K562 (cell line): ENCODE measurements around the gene DOK1. TPM values are rescaled to one million over a fixed set of nuclear protein-coding genes. Genes with fewer than 3 reads are reported as not detected.

ENCODE experiments used
- CTBP1 ChIP-seq: fragments of 450-650 bp; IDR thresholded peaks from 2 replicates; pipeline ENCODE4 v1.6.1; 2016; ENCODE audit warnings: borderline replicate concordance
- ESRRA ChIP-seq: fragments of 450-650 bp; IDR thresholded peaks from 2 replicates; pipeline ENCODE4 v1.6.1; 2014; ENCODE audit warnings: low read depth, mild to moderate bottlenecking, moderate library complexity, borderline replicate concordance
- KDM4B ChIP-seq, 2 experiments: fragments of 450-650 bp in 1 of 2; sonication (generic) in 1 of 2; IDR thresholded peaks; 2 replicates each; pipeline ENCODE4 v1.6.1; 2016 to 2017; ENCODE audit warnings: borderline replicate concordance in 2 of 2, antibody characterized with exemption in 1 of 2, low read depth in 1 of 2, mild to moderate bottlenecking in 1 of 2
- KLF1 ChIP-seq: fragments of 450-650 bp; IDR thresholded peaks from 2 replicates; pipeline ENCODE4 v1.6.1; 2016; ENCODE audit warnings: missing genetic modification characterization, missing compliant biosample characterization
- MAZ ChIP-seq, 2 experiments: fragments of 450-650 bp in 1 of 2; sonication (generic) in 1 of 2; formaldehyde crosslinking; IDR thresholded peaks in 1 of 2; conservative IDR thresholded peaks in 1 of 2; 2 replicates each; pipeline versions ENCODE4 v1.4.0 to v1.5.0; 2020; ENCODE audit warnings: mild to moderate bottlenecking in 1 of 2, missing genetic modification reagents in 1 of 2
- MEIS2 ChIP-seq: fragments of 450-650 bp; IDR thresholded peaks from 2 replicates; pipeline ENCODE4 v1.6.1; 2014; ENCODE audit warnings: mild to moderate bottlenecking; ENCODE audit not compliant: partially characterized antibody
- NRF1 ChIP-seq, 2 experiments: fragments of 450-650 bp; IDR thresholded peaks in 1 of 2; conservative IDR thresholded peaks in 1 of 2; 2 replicates each; pipeline ENCODE4 v1.6.1; 2014; ENCODE audit warnings: mild to moderate bottlenecking in 2 of 2
- POLR2H ChIP-seq: IDR thresholded peaks from 2 replicates; pipeline ENCODE4 v1.6.1; 2016; ENCODE audit warnings: missing genetic modification characterization, low read depth, mild to moderate bottlenecking, control low read depth, missing compliant biosample characterization, moderate library complexity
- RCOR1 ChIP-seq, 2 experiments: IDR thresholded peaks; 2 replicates each; pipeline ENCODE4 v1.6.1; 2012; ENCODE audit warnings: low read depth in 2 of 2, low read length in 2 of 2, borderline replicate concordance in 1 of 2, improper control_type of control experiment in 1 of 2
- SAFB ChIP-seq: fragments of 200-400 bp; formaldehyde crosslinking; IDR thresholded peaks from 2 replicates; pipeline ENCODE4 v1.6.1; 2017; ENCODE audit warnings: low read depth, low read length, borderline replicate concordance
- WHSC1 ChIP-seq: IDR thresholded peaks from one replicate; pipeline ENCODE4 v1.6.1; 2012; ENCODE audit warnings: low read length, control low read depth, inconsistent platforms
- YY1 ChIP-seq, 3 experiments: IDR thresholded peaks; 2 replicates each; pipeline ENCODE4 v1.6.1; 2011; ENCODE audit warnings: low read length in 2 of 3, mild to moderate bottlenecking in 2 of 3, moderate library complexity in 2 of 3, borderline replicate concordance in 1 of 3, control low read depth in 1 of 3, low read depth in 1 of 3; ENCODE audit not compliant: insufficient read depth in 3 of 3, insufficient replicate concordance in 2 of 3, control insufficient read depth in 1 of 3, insufficient read length in 1 of 3; ENCODE audit errors: extremely low read depth in 1 of 3
- ZNF76 ChIP-seq: fragments of 250-450 bp; sonication (Bioruptor Pico); IDR thresholded peaks from 2 replicates; pipeline ENCODE4 v1.4.0; 2020; ENCODE audit warnings: mild to moderate bottlenecking, moderate library complexity, borderline replicate concordance
- polyA plus RNA-seq, 8 experiments: library from polyadenylated mRNA; depleted of rRNA in 4 of 8; stranded (reverse) in 5 of 8; unstranded in 3 of 8; fragments of >200 nt; fragmentation: Nextera tagmentation in 2 of 8; fragmentation: Illumina TruSeq in 1 of 8; extraction: Ambion mirVana in 2 of 8; extraction: Trizol in 1 of 8; gene quantifications; 2 replicates each; pipeline versions ENCODE4 v1.2.1 to v1.2.3, GENCODE V29; 2011 to 2014; ENCODE audit warnings: inconsistent platforms in 1 of 8, missing spikeins in 1 of 8
- total RNA-seq, 7 experiments: library from RNA; depleted of rRNA in 6 of 7; stranded (reverse); fragments of >200 nt in 6 of 7; fragmentation: Illumina TruSeq in 2 of 7; extraction: Trizol in 2 of 7; gene quantifications; 2 replicates each; pipeline versions ENCODE4 v1.2.1 to v1.2.3, GENCODE V29; 2011 to 2021; ENCODE audit warnings: low replicate concordance in 1 of 7
- TF ChIP-seq, protein P1 (sequence below), 3 experiments: fragments of 200-800 bp in 1 of 3; fragments of 250-450 bp in 1 of 3; fragments of 450-650 bp in 1 of 3; sonication (Bioruptor Pico) in 1 of 3; sonication (Bioruptor generic) in 1 of 3; formaldehyde crosslinking in 1 of 3; IDR thresholded peaks; 2 replicates each; pipeline versions ENCODE4 v1.6.1 to v1.8.0; 2016 to 2022; ENCODE audit warnings: mild to moderate bottlenecking in 2 of 3, missing genetic modification characterization in 2 of 3, missing compliant biosample characterization in 1 of 3, moderate library complexity in 1 of 3
- TF ChIP-seq, protein P2 (sequence below): fragments of 200-800 bp; sonication (Bioruptor generic); IDR thresholded peaks from 2 replicates; pipeline ENCODE4 v1.6.1; 2017; ENCODE audit warnings: missing genetic modification characterization, missing compliant biosample characterization
- TF ChIP-seq, protein P3 (sequence below): fragments of 450-650 bp; IDR thresholded peaks from 2 replicates; pipeline ENCODE4 v1.7.1; 2018; ENCODE audit warnings: mild to moderate bottlenecking, low read depth; ENCODE audit not compliant: partially characterized antibody

DOK1 gene
- total and polyA plus RNA-seq, 9 of the 15 experiments (the other 6 are each of a cell fraction or from before 2014, with no cell fraction given) = 0.59 to 36.4 (median 16.1) TPM

DNA sequence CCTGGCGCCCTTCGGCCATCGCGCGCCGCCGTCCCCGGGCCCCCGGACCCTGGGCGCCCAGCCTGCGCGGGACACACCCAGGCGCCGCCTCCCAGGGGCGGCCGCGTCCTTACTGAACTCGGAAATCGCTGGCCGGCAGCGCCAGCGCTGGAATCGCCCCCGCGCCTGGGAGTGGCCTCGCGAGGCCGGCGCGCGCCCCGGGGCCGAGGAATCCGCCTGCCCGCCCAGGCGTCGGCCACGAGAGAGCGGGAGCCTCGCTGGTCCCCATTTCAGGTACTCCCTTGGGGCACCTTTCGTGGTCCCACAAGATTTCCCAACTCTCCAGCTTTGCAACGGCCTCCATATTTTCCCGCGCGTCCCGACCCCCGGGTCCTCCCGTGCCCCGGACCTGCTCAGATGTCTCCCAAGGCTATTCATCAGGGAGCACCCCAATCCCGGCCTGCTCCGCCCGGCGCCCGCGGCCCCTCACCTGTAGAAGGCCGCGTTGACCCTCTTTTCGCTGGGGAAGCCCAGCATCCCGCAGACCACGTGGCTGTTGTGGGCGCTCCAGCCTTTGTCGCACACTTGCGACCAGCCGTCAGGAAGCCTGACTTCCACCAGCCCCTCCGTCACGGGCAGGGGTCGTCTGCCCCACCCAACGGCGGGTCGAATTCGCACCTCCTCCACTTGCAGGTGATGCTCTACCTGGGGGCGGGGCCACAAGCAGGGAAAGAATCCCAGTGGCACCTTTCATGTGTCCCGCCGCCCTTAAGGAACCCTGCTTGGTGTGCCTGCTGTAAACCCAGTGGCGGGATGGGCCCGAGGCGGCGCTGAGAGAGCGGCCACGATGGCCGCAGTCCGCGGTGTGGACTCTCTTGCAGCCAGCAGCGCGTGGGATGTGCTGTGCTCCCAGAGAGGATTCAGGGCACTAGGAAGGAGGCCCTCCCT, 5.4 kb upstream of the DOK1 start (continued):
- TF ChIP-seq NRF1 (conservative IDR thresholded peaks at IDR 0.05 in 1 of 2, IDR thresholded peaks at IDR 0.05 in 1 of 2) (peak; percentile 83 to 85; a peak in 3 of 4 replicates), WHSC1 (no peak), YY1 (IDR thresholded peaks at IDR 0.05; ENCODE audit: borderline replicate concordance in 1 of 3, control insufficient read depth in 1 of 3, extremely low read depth in 1 of 3, insufficient read depth in 3 of 3, insufficient read length in 1 of 3, insufficient replicate concordance in 2 of 3, low read depth in 1 of 3, low read length in 2 of 3) (peak in 2 of 3 experiments; percentile 73 to 75), ZNF76 (CRISPR knock-in tag) (0 out of 2 replicates have a peak, but pooled peaks have one; percentile 50), POLR2H (tag) (peak; percentile 23; the same call in 1 of the 2 replicates), MAZ (CRISPR knock-in tag; conservative IDR thresholded peaks at IDR 0.05 in 1 of 2, IDR thresholded peaks at IDR 0.05 in 1 of 2) (peak; percentile 32 to 68; a peak in 3 of 4 replicates), MEIS2 (no peak), KDM4B (IDR thresholded peaks at IDR 0.05; ENCODE audit: borderline replicate concordance in 2 of 2, low read depth in 1 of 2) (0 out of 4 replicates have a peak, but pooled peaks of 1 of the 2 experiments have one; percentile 16), SAFB (no peak), ESRRA (peak; percentile 25; the same call in 1 of the 2 replicates), KLF1 (tag) (peak; percentile 65), RCOR1 (IDR thresholded peaks at IDR 0.05; ENCODE audit: borderline replicate concordance in 1 of 2, low read depth in 2 of 2, low read length in 2 of 2) (no peak), CTBP1 (peak; percentile 87)
- TF ChIP-seq, protein P1, sequence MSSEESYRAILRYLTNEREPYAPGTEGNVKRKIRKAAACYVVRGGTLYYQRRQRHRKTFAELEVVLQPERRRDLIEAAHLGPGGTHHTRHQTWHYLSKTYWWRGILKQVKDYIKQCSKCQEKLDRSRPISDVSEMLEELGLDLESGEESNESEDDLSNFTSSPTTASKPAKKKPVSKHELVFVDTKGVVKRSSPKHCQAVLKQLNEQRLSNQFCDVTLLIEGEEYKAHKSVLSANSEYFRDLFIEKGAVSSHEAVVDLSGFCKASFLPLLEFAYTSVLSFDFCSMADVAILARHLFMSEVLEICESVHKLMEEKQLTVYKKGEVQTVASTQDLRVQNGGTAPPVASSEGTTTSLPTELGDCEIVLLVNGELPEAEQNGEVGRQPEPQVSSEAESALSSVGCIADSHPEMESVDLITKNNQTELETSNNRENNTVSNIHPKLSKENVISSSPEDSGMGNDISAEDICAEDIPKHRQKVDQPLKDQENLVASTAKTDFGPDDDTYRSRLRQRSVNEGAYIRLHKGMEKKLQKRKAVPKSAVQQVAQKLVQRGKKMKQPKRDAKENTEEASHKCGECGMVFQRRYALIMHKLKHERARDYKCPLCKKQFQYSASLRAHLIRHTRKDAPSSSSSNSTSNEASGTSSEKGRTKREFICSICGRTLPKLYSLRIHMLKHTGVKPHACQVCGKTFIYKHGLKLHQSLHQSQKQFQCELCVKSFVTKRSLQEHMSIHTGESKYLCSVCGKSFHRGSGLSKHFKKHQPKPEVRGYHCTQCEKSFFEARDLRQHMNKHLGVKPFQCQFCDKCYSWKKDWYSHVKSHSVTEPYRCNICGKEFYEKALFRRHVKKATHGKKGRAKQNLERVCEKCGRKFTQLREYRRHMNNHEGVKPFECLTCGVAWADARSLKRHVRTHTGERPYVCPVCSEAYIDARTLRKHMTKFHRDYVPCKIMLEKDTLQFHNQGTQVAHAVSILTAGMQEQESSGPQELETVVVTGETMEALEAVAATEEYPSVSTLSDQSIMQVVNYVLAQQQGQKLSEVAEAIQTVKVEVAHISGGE (CRISPR knock-in tag; IDR thresholded peaks at IDR 0.05) = no peak
- TF ChIP-seq, protein P2, sequence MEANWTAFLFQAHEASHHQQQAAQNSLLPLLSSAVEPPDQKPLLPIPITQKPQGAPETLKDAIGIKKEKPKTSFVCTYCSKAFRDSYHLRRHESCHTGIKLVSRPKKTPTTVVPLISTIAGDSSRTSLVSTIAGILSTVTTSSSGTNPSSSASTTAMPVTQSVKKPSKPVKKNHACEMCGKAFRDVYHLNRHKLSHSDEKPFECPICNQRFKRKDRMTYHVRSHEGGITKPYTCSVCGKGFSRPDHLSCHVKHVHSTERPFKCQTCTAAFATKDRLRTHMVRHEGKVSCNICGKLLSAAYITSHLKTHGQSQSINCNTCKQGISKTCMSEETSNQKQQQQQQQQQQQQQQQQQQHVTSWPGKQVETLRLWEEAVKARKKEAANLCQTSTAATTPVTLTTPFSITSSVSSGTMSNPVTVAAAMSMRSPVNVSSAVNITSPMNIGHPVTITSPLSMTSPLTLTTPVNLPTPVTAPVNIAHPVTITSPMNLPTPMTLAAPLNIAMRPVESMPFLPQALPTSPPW = peak; percentile 41
- TF ChIP-seq, protein P3, sequence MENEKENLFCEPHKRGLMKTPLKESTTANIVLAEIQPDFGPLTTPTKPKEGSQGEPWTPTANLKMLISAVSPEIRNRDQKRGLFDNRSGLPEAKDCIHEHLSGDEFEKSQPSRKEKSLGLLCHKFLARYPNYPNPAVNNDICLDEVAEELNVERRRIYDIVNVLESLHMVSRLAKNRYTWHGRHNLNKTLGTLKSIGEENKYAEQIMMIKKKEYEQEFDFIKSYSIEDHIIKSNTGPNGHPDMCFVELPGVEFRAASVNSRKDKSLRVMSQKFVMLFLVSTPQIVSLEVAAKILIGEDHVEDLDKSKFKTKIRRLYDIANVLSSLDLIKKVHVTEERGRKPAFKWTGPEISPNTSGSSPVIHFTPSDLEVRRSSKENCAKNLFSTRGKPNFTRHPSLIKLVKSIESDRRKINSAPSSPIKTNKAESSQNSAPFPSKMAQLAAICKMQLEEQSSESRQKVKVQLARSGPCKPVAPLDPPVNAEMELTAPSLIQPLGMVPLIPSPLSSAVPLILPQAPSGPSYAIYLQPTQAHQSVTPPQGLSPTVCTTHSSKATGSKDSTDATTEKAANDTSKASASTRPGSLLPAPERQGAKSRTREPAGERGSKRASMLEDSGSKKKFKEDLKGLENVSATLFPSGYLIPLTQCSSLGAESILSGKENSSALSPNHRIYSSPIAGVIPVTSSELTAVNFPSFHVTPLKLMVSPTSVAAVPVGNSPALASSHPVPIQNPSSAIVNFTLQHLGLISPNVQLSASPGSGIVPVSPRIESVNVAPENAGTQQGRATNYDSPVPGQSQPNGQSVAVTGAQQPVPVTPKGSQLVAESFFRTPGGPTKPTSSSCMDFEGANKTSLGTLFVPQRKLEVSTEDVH = peak; percentile 27
